Measurements from ENCODE around the gene NUBP2.

The NUBP2 gene

GRCh38 chr16:1828645-1829410, 46.1 kb downstream of the NUBP2 start:
- H3K27ac ChIP-seq = no peak overlapping the region
- no peak for TF ChIP-seq CTCF (conservative IDR thresholded peaks at IDR 0.05)
- TF ChIP-seq ZFX (IDR thresholded peaks at IDR 0.05) = no peak

GRCh38 chr16:1830213-1830612, 47.5 kb downstream of the NUBP2 start:
- no peak for TF ChIP-seq ZFX (IDR thresholded peaks at IDR 0.05)
- no peak for TF ChIP-seq CTCF (conservative IDR thresholded peaks at IDR 0.05)
- H3K27ac ChIP-seq = no peak overlapping the region

DNA sequence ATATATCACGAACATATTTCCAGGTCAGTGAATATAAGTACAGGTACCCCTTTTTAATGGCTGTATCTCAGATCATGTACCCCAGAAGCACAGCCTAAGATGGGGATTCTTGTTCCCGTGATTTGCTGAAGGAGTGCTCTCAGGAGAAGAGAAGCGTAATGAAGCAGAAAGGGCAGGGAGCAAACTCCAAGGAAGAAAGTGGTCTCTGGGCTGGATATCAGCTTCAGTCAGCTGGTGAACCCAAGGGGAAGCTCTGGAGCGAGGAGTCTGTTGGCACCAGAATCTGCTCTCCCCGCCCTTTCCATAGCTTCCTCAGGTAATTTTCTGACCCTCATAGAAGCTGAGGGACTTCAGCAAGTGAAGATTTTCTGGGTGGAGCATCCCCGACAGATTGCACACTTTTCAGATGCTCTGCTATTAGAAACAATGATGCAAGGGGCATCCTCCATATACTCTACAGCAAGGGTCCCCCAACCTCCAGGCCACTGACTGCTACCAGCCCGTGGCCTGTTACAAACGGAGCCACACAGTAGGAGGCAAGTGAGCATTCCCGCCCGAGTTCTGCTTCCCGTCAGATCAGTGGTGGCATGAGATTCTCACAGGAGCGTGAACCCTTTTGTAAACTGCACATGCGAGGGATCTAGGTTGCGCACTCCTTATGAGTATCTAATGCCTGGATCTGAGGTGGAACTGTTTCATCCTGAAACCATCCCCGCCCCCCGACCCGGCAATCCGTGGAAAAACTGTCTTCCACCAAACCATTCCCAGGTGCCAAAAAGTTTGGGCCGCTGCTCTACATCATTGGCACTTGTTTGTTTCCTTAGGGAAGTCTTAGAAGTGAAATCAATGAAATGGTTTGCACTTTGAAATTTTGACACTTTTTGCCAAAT, 48.7 kb downstream of the NUBP2 start:
- H3K27ac ChIP-seq = no peak overlapping the region
- TF ChIP-seq ZFX (IDR thresholded peaks at IDR 0.05) = no peak
- no peak for TF ChIP-seq CTCF (conservative IDR thresholded peaks at IDR 0.05)

DNA sequence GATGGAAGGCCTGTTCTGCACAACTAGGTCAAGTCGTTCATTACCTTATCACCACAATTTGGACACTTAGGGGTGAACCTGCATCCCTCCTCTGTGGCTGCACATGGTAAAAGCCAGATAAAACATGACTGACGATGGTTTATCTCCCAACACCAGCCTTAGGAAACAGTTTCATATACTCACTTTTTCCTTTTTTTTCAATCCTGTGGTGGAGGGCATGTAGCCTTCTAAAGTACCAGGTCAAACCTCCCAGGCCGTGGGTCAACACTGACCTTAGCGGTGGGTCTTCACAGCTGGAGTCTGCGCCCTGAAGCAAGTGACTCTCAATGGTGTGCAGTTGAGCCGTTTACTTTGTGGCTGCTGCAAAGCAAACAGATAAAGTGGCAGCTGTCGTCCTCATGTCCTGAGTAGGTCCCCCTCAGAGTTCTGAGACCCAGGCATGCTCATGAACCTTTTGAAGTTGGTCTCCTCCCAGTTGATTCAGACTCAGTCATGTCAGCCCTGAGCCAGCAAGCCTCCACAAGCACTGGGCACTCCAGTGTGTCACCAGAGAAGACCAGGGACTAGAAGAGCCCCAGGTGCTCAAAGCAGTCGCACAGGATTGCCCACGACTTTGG, 50.2 kb downstream of the NUBP2 start:
- no peak for TF ChIP-seq ZFX (IDR thresholded peaks at IDR 0.05)
- TF ChIP-seq CTCF (conservative IDR thresholded peaks at IDR 0.05) = no peak
- no peak overlapping the region for H3K27ac ChIP-seq

DNA sequence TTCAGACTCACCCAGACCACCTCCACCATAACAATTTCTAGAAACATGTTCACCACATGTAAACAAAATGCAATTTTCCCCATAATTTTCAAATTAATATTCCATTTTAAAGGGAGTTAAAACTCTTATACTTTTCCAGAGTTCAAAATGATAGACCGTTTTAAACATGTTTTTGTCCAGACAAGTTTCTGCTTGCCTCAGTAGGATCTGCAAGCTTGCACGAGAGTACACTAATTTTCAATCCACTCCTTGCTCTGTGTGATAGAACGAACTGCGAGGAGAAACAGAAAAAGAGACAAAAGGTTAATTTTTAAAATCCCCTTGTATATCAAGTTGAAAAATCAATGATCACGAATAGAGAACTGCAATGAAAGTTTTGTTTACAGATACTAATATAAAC, 51.3 kb downstream of the NUBP2 start:
- H3K27ac ChIP-seq = no peak overlapping the region
- TF ChIP-seq CTCF (conservative IDR thresholded peaks at IDR 0.05) (no peak), ZFX (IDR thresholded peaks at IDR 0.05) (no peak)
